ENCODE data around the gene RSRC1. TPM values are rescaled to one million over a fixed set of nuclear protein-coding genes. Genes with fewer than 3 reads are reported as not detected.

The RSRC1 gene
- total and polyA plus RNA-seq, 2 of the 8 experiments (the other 6 are each of a cell fraction or from before 2014, with no cell fraction given): 2.0 to 27.9 TPM

- no peak overlapping the region for H3K4me2 ChIP-seq (ENCODE audit: insufficient read depth in 1 of 2, low read depth in 2 of 2, low read length in 2 of 2)
- no peak for DNase-seq (ENCODE audit: low read depth in 1 of 2, low spot score in 2 of 2)
- H3K9ac ChIP-seq (replicated peaks in 1 of 4; ENCODE audit: extremely low read depth in 1 of 4, low read depth in 3 of 4, low read length in 3 of 4): no peak overlapping the region
- no peak overlapping the region for H3K4ac ChIP-seq (replicated peaks; ENCODE audit: insufficient read length, low read depth, low read length)
- no peaks in the 10 kb centered on the region for H4K20me1 ChIP-seq (replicated peaks in 1 of 2; ENCODE audit: control insufficient read depth in 1 of 2, insufficient read depth in 2 of 2, low read length in 2 of 2)
- WGBS, 2 experiments (ENCODE audit: extremely low coverage in 1 of 2, insufficient coverage in 1 of 2, insufficient read length in 1 of 2, insufficient replicate concordance in 2 of 2, low coverage in 1 of 2, low lambda C conversion rate in 2 of 2, missing lambda C conversion rate in 1 of 2): 84% methylated on average over 1 of the region's 1 CpG; no CpG with 5 or more reads in 1 of the 2 experiments
- no peak overlapping the region for H2BK12ac ChIP-seq (ENCODE audit: low read depth, low read length)
- no peaks in the 10 kb centered on the region for H3K9me3 ChIP-seq (ENCODE audit: insufficient read depth in 2 of 2, low read depth in 1 of 2, low read length in 1 of 2)
- no peak overlapping the region for H4K8ac ChIP-seq (ENCODE audit: extremely low read depth, insufficient read depth, low read length)
- H2BK20ac ChIP-seq (ENCODE audit: low read length): no peak overlapping the region
- no peak overlapping the region for H2BK15ac ChIP-seq (ENCODE audit: low read length)
- no peak overlapping the region for H3K56ac ChIP-seq (replicated peaks; ENCODE audit: insufficient read length, low read depth, low read length)
- H2BK5ac ChIP-seq (ENCODE audit: low read depth, low read length): no peak overlapping the region
- no peak overlapping the region for H2BK120ac ChIP-seq (replicated peaks; ENCODE audit: low read depth, low read length)
- no peak overlapping the region for H4K5ac ChIP-seq (ENCODE audit: insufficient read length, low read depth, low read length)
- H2AK5ac ChIP-seq (ENCODE audit: low read depth, low read length): no peak overlapping the region
- FAIRE-seq: no peak
- H3K23ac ChIP-seq (ENCODE audit: insufficient read length): no peak overlapping the region
- ChIA-PET CTCF (ENCODE audit: partially characterized antibody) (no interaction called here), POLR2A (ENCODE audit: partially characterized antibody) (no interaction called here)
- H3K4me3 ChIP-seq (ENCODE audit: extremely low read depth in 1 of 4, insufficient read depth in 2 of 4, low read depth in 3 of 4, low read length in 4 of 4): no peak overlapping the region
- H3K27me3 ChIP-seq (replicated peaks in 1 of 4; ENCODE audit: control insufficient read depth in 3 of 4, extremely low read depth in 1 of 4, insufficient read depth in 3 of 4, low read length in 3 of 4): no peaks in the 10 kb centered on the region
- H3K23me2 ChIP-seq (ENCODE audit: low read depth, low read length): 0 out of 2 replicates have a peak, but pooled peaks cover 2% of the 10 kb centered on the region
- H3K27ac ChIP-seq (ENCODE audit: low read depth, low read length): no peak overlapping the region
- H3K79me1 ChIP-seq (ENCODE audit: low read depth, low read length): no peaks in the 10 kb centered on the region
- H3K14ac ChIP-seq (ENCODE audit: insufficient read length): no peak overlapping the region
- no peak overlapping the region for H4K91ac ChIP-seq (replicated peaks; ENCODE audit: insufficient read length, low read length)
- H3K36me3 ChIP-seq (ENCODE audit: control insufficient read depth in 2 of 4, insufficient read depth in 4 of 4, low read length in 3 of 4): no peaks in the 10 kb centered on the region
- H3K18ac ChIP-seq (ENCODE audit: extremely low read depth, low read length): no peak overlapping the region
- H3K79me2 ChIP-seq (ENCODE audit: control insufficient read depth in 1 of 2, insufficient read depth in 2 of 2, low read length in 2 of 2): no peaks in the 10 kb centered on the region
- no peak overlapping the region for H2AFZ ChIP-seq (ENCODE audit: low read length)
- peaks cover 0 to 2% (median 0%) of the 10 kb centered on the region in 4 experiments; a peak in 3 of 7 replicates for H3K4me1 ChIP-seq (replicated peaks in 1 of 4; ENCODE audit: control insufficient read depth in 3 of 4, insufficient read depth in 4 of 4, low read length in 3 of 4)
- TF ChIP-seq TAF1 (IDR thresholded peaks at IDR 0.05; ENCODE audit: low read depth, low read length) (no peak), CREB1 (IDR thresholded peaks at IDR 0.05) (no peak), FOSL1 (IDR thresholded peaks at IDR 0.05; ENCODE audit: insufficient read depth, low read depth, low read length) (no peak), KDM5A (IDR thresholded peaks at IDR 0.05; ENCODE audit: low read length) (no peak), CTCF (IDR thresholded peaks at IDR 0.05; ENCODE audit: control extremely low read depth in 1 of 3, insufficient read depth in 1 of 3, low read depth in 1 of 3, low read length in 3 of 3) (no peak), POLR2A (IDR thresholded peaks at IDR 0.05; ENCODE audit: control extremely low read depth in 1 of 2, low read depth in 2 of 2, low read length in 2 of 2) (no peak), USF2 (IDR thresholded peaks at IDR 0.05; ENCODE audit: low read length) (no peak), EZH2 (IDR thresholded peaks at IDR 0.05; ENCODE audit: low read depth, low read length, severe bottlenecking) (no peak), POU5F1 (IDR thresholded peaks at IDR 0.05; ENCODE audit: low read depth, low read length) (no peak), SUZ12 (IDR thresholded peaks at IDR 0.05; ENCODE audit: low read length) (no peak), TEAD4 (IDR thresholded peaks at IDR 0.05; ENCODE audit: low read depth, low read length) (no peak), CBX5 (IDR thresholded peaks at IDR 0.05; ENCODE audit: low read depth, low read length) (no peak)
These were observed 223.8 kb downstream of the RSRC1 start for GRCh38 chr3:158333736-158334135.

All from H1 (cell line).